ENCODE measurements around the gene PCP4. TPM values are rescaled to one million over a fixed set of nuclear protein-coding genes. Genes with fewer than 3 reads are reported as not detected.

Gene PCP4
- total and polyA plus RNA-seq, 10 donors: 0.98 to 5.4 (median 1.7) TPM; not detected in 5

GRCh38 chr21:39915881-39916280 is 48.6 kb downstream of the PCP4 start:
- peaks cover 0 to 4% (median 0%) of the 10 kb centered on the region in 8 donors for H3K9me3 ChIP-seq
- H3K36me3 ChIP-seq: no peaks in the 10 kb centered on the region
- no peak for DNase-seq
- peaks cover 0 to 10% (median 0%) of the 10 kb centered on the region in 7 donors for H3K27me3 ChIP-seq (replicated peaks in 1 of 7)
- TF ChIP-seq, protein P1, sequence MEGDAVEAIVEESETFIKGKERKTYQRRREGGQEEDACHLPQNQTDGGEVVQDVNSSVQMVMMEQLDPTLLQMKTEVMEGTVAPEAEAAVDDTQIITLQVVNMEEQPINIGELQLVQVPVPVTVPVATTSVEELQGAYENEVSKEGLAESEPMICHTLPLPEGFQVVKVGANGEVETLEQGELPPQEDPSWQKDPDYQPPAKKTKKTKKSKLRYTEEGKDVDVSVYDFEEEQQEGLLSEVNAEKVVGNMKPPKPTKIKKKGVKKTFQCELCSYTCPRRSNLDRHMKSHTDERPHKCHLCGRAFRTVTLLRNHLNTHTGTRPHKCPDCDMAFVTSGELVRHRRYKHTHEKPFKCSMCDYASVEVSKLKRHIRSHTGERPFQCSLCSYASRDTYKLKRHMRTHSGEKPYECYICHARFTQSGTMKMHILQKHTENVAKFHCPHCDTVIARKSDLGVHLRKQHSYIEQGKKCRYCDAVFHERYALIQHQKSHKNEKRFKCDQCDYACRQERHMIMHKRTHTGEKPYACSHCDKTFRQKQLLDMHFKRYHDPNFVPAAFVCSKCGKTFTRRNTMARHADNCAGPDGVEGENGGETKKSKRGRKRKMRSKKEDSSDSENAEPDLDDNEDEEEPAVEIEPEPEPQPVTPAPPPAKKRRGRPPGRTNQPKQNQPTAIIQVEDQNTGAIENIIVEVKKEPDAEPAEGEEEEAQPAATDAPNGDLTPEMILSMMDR (IDR thresholded peaks at IDR 0.05 in 8 of 11, conservative IDR thresholded peaks at IDR 0.05 in 3 of 11): no peak
- TF ChIP-seq POLR2A (IDR thresholded peaks at IDR 0.05): no peak
- no peak for TF ChIP-seq POLR2AphosphoS5 (IDR thresholded peaks at IDR 0.05)
- intact Hi-C loops (cut with DNase I; ENCODE audit: low total_unique reads): no loop called here
- no peak overlapping the region for H3K27ac ChIP-seq
- H3K4me3 ChIP-seq: no peak overlapping the region
- WGBS, 5 donors: 69 to 84% (median 78%) methylated on average over 1 of the region's 1 CpG
- no peaks in the 10 kb centered on the region for H3K4me1 ChIP-seq

- no peak overlapping the region for H3K27ac ChIP-seq
- peaks cover 0 to 4% (median 0%) of the 10 kb centered on the region in 8 donors for H3K9me3 ChIP-seq
- TF ChIP-seq POLR2A (IDR thresholded peaks at IDR 0.05): no peak
- no peak for TF ChIP-seq POLR2AphosphoS5 (IDR thresholded peaks at IDR 0.05)
- TF ChIP-seq, protein P1 (IDR thresholded peaks at IDR 0.05 in 8 of 11, conservative IDR thresholded peaks at IDR 0.05 in 3 of 11): no peak
- no peaks in the 10 kb centered on the region for H3K4me1 ChIP-seq
- no peak for DNase-seq
- peaks cover 0 to 10% (median 0%) of the 10 kb centered on the region in 7 donors for H3K27me3 ChIP-seq (replicated peaks in 1 of 7)
- intact Hi-C loops (cut with DNase I; ENCODE audit: low total_unique reads): no loop called here
- 53 to 70% (median 64%) methylated on average over 4 of the region's 4 CpGs for WGBS, 5 donors
- H3K36me3 ChIP-seq: no peaks in the 10 kb centered on the region
- no peak overlapping the region for H3K4me3 ChIP-seq
Measured at GRCh38 chr21:39918558-39918957, 51.3 kb downstream of the PCP4 start.

DNA sequence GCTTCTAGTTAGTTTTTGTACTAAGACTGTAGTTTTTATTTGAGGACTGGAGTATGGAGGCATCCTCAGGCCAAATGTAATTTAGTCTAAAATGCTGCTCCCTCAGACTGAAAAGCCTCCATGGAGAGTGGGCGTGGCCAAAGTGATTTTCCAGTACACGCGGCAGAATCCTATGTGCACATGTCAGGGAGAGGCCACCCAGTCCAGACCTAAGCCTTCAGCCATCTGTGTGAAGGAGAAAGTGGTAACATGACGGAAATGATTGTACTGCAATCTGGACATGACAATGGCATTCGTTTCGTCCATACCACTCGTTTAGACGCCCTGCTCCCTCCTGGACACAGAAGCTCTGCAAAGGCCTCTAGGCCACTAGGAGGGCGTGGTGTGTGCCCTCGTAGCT is 56.2 kb downstream of the PCP4 start:
- peaks cover 0 to 5% (median 0%) of the 10 kb centered on the region in 7 donors for H3K27me3 ChIP-seq (replicated peaks in 1 of 7)
- no peak overlapping the region for H3K27ac ChIP-seq
- WGBS, 5 donors: 73 to 85% (median 77%) methylated on average over 10 of the region's 10 CpGs
- H3K4me1 ChIP-seq: no peaks in the 10 kb centered on the region
- no peak overlapping the region for H3K4me3 ChIP-seq
- intact Hi-C loops (cut with DNase I; ENCODE audit: low total_unique reads): no loop called here
- TF ChIP-seq, protein P1 (IDR thresholded peaks at IDR 0.05 in 8 of 11, conservative IDR thresholded peaks at IDR 0.05 in 3 of 11): no peak
- TF ChIP-seq POLR2AphosphoS5 (IDR thresholded peaks at IDR 0.05) (no peak), POLR2A (IDR thresholded peaks at IDR 0.05) (no peak)
- H3K36me3 ChIP-seq: no peaks in the 10 kb centered on the region
- DNase-seq: no peak
- H3K9me3 ChIP-seq: no peaks in the 10 kb centered on the region

DNA sequence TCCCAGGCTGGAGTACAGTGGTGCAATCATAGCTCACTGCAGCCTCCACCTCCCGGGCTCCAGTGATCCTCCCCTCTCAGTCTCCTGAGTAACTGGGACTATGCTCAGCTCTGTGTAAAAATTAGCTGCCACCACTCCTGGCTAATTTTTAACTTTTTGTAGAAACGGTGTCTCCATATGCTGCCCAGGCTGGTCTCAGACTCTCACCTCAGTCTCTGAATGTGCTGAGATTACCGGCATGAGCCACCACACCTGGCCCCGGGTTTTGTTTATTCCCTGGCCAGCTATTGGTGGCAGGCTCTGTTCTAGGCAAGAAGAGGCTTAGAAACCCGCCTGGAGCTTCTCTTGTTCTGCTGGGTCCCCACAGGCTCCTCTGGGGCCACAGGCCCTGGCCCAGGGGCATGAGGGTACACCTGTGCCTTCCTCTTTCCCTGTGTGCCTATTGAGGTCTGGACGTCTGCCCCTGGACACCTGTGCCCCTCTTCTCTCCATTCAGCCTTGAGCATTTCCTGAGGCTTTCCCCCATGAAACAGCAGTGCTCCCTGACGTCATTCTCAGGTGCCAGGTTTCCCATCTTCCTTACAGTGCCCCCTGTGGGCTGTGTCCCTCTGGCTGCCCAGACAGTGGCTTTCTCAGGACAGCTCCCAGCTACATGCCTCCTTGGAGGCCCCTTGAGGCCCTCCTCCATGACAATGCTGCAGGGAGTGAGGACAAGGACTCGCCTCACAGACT is 57.5 kb downstream of the PCP4 start:
- Histone ChIP-seq H3K27me3 (replicated peaks in 1 of 7) (no peaks in the 10 kb centered on the region), H3K9me3 (no peaks in the 10 kb centered on the region), H3K4me1 (no peaks in the 10 kb centered on the region), H3K27ac (no peak overlapping the region), H3K36me3 (no peaks in the 10 kb centered on the region), H3K4me3 (no peak overlapping the region)
- no peak for DNase-seq
- intact Hi-C loops (cut with DNase I; ENCODE audit: low total_unique reads): no loop called here
- TF ChIP-seq POLR2A (IDR thresholded peaks at IDR 0.05): no peak
- TF ChIP-seq, protein P1 (IDR thresholded peaks at IDR 0.05 in 8 of 11, conservative IDR thresholded peaks at IDR 0.05 in 3 of 11): no peak
- TF ChIP-seq POLR2AphosphoS5 (IDR thresholded peaks at IDR 0.05): no peak
- 62 to 80% (median 74%) methylated on average over 7 to 8 of the region's 8 CpGs for WGBS, 5 donors

All from spleen (tissue), 11 donors.